ENCODE measurements around the gene ZBTB20.

Gene ZBTB20

GRCh38 chr3:114364806-114365654 is 782.1 kb downstream of the ZBTB20 start:
- no peak for TF ChIP-seq FOXP2 (optimal IDR thresholded peaks at IDR 0.05; ENCODE audit: borderline replicate concordance, extremely low read depth, extremely low read length, insufficient read depth)
- no peak for TF ChIP-seq TAF1 (IDR thresholded peaks at IDR 0.05; ENCODE audit: borderline replicate concordance, insufficient read depth, low read length)
- no peak for TF ChIP-seq REST (IDR thresholded peaks at IDR 0.05; ENCODE audit: insufficient read depth in 1 of 2, low read depth in 2 of 2, low read length in 2 of 2)
- TF ChIP-seq SIN3A (IDR thresholded peaks at IDR 0.05; ENCODE audit: borderline replicate concordance, insufficient read depth, low read length), result no peak
- no peak for TF ChIP-seq POLR2AphosphoS5 (IDR thresholded peaks at IDR 0.05; ENCODE audit: low read depth, low read length)

- TF ChIP-seq TAF1 (IDR thresholded peaks at IDR 0.05; ENCODE audit: borderline replicate concordance, insufficient read depth, low read length), result no peak
- TF ChIP-seq SIN3A (IDR thresholded peaks at IDR 0.05; ENCODE audit: borderline replicate concordance, insufficient read depth, low read length), result no peak
- TF ChIP-seq REST (IDR thresholded peaks at IDR 0.05; ENCODE audit: insufficient read depth in 1 of 2, low read depth in 2 of 2, low read length in 2 of 2), result no peak
Measured at GRCh38 chr3:114363554-114364202, 783.4 kb downstream of the ZBTB20 start.

GRCh38 chr3:114362815-114363214 is 784.3 kb downstream of the ZBTB20 start:
- TF ChIP-seq REST (IDR thresholded peaks at IDR 0.05; ENCODE audit: insufficient read depth in 1 of 2, low read depth in 2 of 2, low read length in 2 of 2), result no peak
- no peak for TF ChIP-seq FOXP2 (optimal IDR thresholded peaks at IDR 0.05; ENCODE audit: borderline replicate concordance, extremely low read depth, extremely low read length, insufficient read depth)
- no peak for TF ChIP-seq SIN3A (IDR thresholded peaks at IDR 0.05; ENCODE audit: borderline replicate concordance, insufficient read depth, low read length)
- TF ChIP-seq POLR2AphosphoS5 (IDR thresholded peaks at IDR 0.05; ENCODE audit: low read depth, low read length), result no peak
- TF ChIP-seq TAF1 (IDR thresholded peaks at IDR 0.05; ENCODE audit: borderline replicate concordance, insufficient read depth, low read length), result no peak

GRCh38 chr3:114361391-114361790 is 785.7 kb downstream of the ZBTB20 start:
- TF ChIP-seq FOXP2 (optimal IDR thresholded peaks at IDR 0.05; ENCODE audit: borderline replicate concordance, extremely low read depth, extremely low read length, insufficient read depth), result no peak
- no peak for TF ChIP-seq SIN3A (IDR thresholded peaks at IDR 0.05; ENCODE audit: borderline replicate concordance, insufficient read depth, low read length)

GRCh38 chr3:114356525-114356924 is 790.6 kb downstream of the ZBTB20 start:
- TF ChIP-seq TAF1 (IDR thresholded peaks at IDR 0.05; ENCODE audit: borderline replicate concordance, insufficient read depth, low read length) (no peak), REST (IDR thresholded peaks at IDR 0.05; ENCODE audit: insufficient read depth in 1 of 2, low read depth in 2 of 2, low read length in 2 of 2) (no peak), POLR2AphosphoS5 (IDR thresholded peaks at IDR 0.05; ENCODE audit: low read depth, low read length) (no peak), FOXP2 (optimal IDR thresholded peaks at IDR 0.05; ENCODE audit: borderline replicate concordance, extremely low read depth, extremely low read length, insufficient read depth) (no peak), SIN3A (IDR thresholded peaks at IDR 0.05; ENCODE audit: borderline replicate concordance, insufficient read depth, low read length) (no peak)
